H9 (cell line): Measurements from ENCODE around the gene TBC1D9. TPM values are rescaled to one million over a fixed set of nuclear protein-coding genes. Genes with fewer than 3 reads are reported as not detected.

Experiments used
- DNase-seq: peaks from one replicate; pipeline ENCODE4 v3.0.0-alpha.2; 2017
- H2AFZ ChIP-seq: one replicate; pipeline ENCODE4 v1.6.1; 2013; ENCODE audit warnings: mild to moderate bottlenecking, low read length, control low read depth, moderate library complexity
- H2AK5ac ChIP-seq: 2 replicates; pipeline ENCODE4 v1.6.1; 2013; ENCODE audit warnings: low read length, control low read depth, mixed read lengths; ENCODE audit not compliant: insufficient read length
- H2BK120ac ChIP-seq: one replicate; pipeline ENCODE4 v1.6.1; 2013; ENCODE audit warnings: low read depth, mild to moderate bottlenecking, low read length, control low read depth, inconsistent platforms; ENCODE audit not compliant: poor library complexity, severe bottlenecking
- H2BK12ac ChIP-seq: 2 replicates; pipeline ENCODE4 v1.6.1; 2013; ENCODE audit warnings: low read length, control low read depth, mixed read lengths, low read depth; ENCODE audit not compliant: insufficient read length
- H2BK15ac ChIP-seq: 2 replicates; pipeline ENCODE4 v1.6.1; 2013; ENCODE audit warnings: low read depth, low read length, control low read depth
- H2BK20ac ChIP-seq: one replicate; pipeline ENCODE4 v1.6.1; 2013; ENCODE audit warnings: low read depth, mild to moderate bottlenecking, low read length, control low read depth, inconsistent platforms; ENCODE audit not compliant: poor library complexity, severe bottlenecking
- H2BK5ac ChIP-seq: 2 replicates; pipeline ENCODE4 v1.6.1; 2013; ENCODE audit warnings: low read length, control low read depth, mixed read lengths; ENCODE audit not compliant: insufficient read length
- H3K14ac ChIP-seq: 2 replicates; pipeline ENCODE4 v1.6.1; 2013; ENCODE audit warnings: low read length, control low read depth; ENCODE audit not compliant: insufficient read depth
- H3K18ac ChIP-seq: 2 replicates; pipeline ENCODE4 v1.6.1; 2013; ENCODE audit warnings: low read depth, mild to moderate bottlenecking, mixed read lengths, low read length, control low read depth; ENCODE audit not compliant: insufficient read length
- H3K23ac ChIP-seq: 2 replicates; pipeline ENCODE4 v1.6.1; 2013; ENCODE audit warnings: low read length, control low read depth, mixed read lengths, low read depth; ENCODE audit not compliant: insufficient read length
- H3K23me2 ChIP-seq: 2 replicates; pipeline ENCODE4 v1.6.1; 2013; ENCODE audit warnings: low read depth, mild to moderate bottlenecking, mixed read lengths, low read length, control low read depth; ENCODE audit not compliant: insufficient read length, poor library complexity, severe bottlenecking
- H3K27ac ChIP-seq: 2 replicates; pipeline ENCODE4 v1.5.1; 2013; ENCODE audit warnings: low read length, control low read depth, mixed read lengths, low read depth; ENCODE audit not compliant: insufficient read length
- H3K27me3 ChIP-seq: 2 replicates; pipeline ENCODE4 v1.6.1; 2013; ENCODE audit warnings: low read length, control low read depth, inconsistent platforms; ENCODE audit not compliant: insufficient read depth
- H3K4ac ChIP-seq: 2 replicates; pipeline ENCODE4 v1.6.1; 2013; ENCODE audit warnings: low read depth, mild to moderate bottlenecking, control low read depth, inconsistent platforms, low read length, moderate library complexity
- H3K4me1 ChIP-seq: 2 replicates; pipeline ENCODE4 v1.6.1; 2013; ENCODE audit warnings: low read length, control low read depth, inconsistent platforms; ENCODE audit not compliant: insufficient read depth
- H3K4me2 ChIP-seq: 2 replicates; pipeline ENCODE4 v1.6.1; 2013; ENCODE audit warnings: low read length, control low read depth, mixed read lengths; ENCODE audit not compliant: insufficient read length, insufficient read depth
- H3K56ac ChIP-seq: 2 replicates; pipeline ENCODE4 v1.6.1; 2013; ENCODE audit warnings: low read depth, mild to moderate bottlenecking, mixed read lengths, low read length, control low read depth; ENCODE audit not compliant: insufficient read length
- H3K79me1 ChIP-seq: 2 replicates; pipeline ENCODE4 v1.6.1; 2013; ENCODE audit warnings: low read depth, mild to moderate bottlenecking, moderate library complexity, low read length, control low read depth, inconsistent platforms; ENCODE audit not compliant: insufficient read depth, poor library complexity, severe bottlenecking
- H3K79me2 ChIP-seq: 2 replicates; pipeline ENCODE4 v1.6.1; 2013; ENCODE audit warnings: low read length, control low read depth, inconsistent platforms; ENCODE audit not compliant: insufficient read depth
- H3K9ac ChIP-seq: 2 replicates; pipeline ENCODE4 v1.6.1; 2013; ENCODE audit warnings: low read length, control low read depth, mixed read lengths; ENCODE audit not compliant: insufficient read length; ENCODE audit errors: extremely low read depth
- H3K9me3 ChIP-seq: one replicate; pipeline ENCODE4 v1.6.1; 2013; ENCODE audit warnings: low read depth, low read length, inconsistent platforms; ENCODE audit not compliant: control insufficient read depth
- H3T11ph ChIP-seq: one replicate; pipeline ENCODE4 v1.6.1; 2013; ENCODE audit warnings: mild to moderate bottlenecking, low read length, control low read depth, inconsistent platforms
- H4K20me1 ChIP-seq: one replicate; pipeline ENCODE4 v1.6.1; 2013; ENCODE audit not compliant: control insufficient read depth, insufficient read length, insufficient read depth
- H4K5ac ChIP-seq: 2 replicates; pipeline ENCODE4 v1.6.1; 2013; ENCODE audit warnings: low read depth, mild to moderate bottlenecking, mixed read lengths, low read length, control low read depth; ENCODE audit not compliant: insufficient read length
- H4K8ac ChIP-seq: replicated peaks from 2 replicates; pipeline ENCODE4 v1.6.1; 2013; ENCODE audit warnings: low read length, control low read depth, mixed read lengths, low read depth; ENCODE audit not compliant: insufficient read length
- H4K91ac ChIP-seq: 2 replicates; pipeline ENCODE4 v1.6.1; 2013; ENCODE audit warnings: low read depth, mild to moderate bottlenecking, moderate library complexity, mixed read lengths, low read length, control low read depth; ENCODE audit not compliant: insufficient read length
- H3K27ac Mint-ChIP-seq, 3 experiments: 2 replicates in 2 of 3; 3 replicates in 1 of 3; pipeline ENCODE4 v1.8.0; 2020 to 2021; ENCODE audit warnings: mixed read lengths in 3 of 3, mild to moderate bottlenecking in 1 of 3, moderate library complexity in 1 of 3
- H3K27me3 Mint-ChIP-seq: 2 replicates; pipeline ENCODE4 v1.8.0; 2021; ENCODE audit warnings: low read depth, mild to moderate bottlenecking, moderate library complexity, mixed read lengths
- H3K36me3 Mint-ChIP-seq, 3 experiments: 2 replicates in 2 of 3; 3 replicates in 1 of 3; pipeline ENCODE4 v1.8.0; 2020 to 2021; ENCODE audit warnings: low read depth in 3 of 3, mixed read lengths in 3 of 3; ENCODE audit not compliant: insufficient read depth in 1 of 3
- H3K4me1 Mint-ChIP-seq, 2 experiments: 2 replicates each; pipeline ENCODE4 v1.8.0; 2020; ENCODE audit warnings: mixed read lengths in 2 of 2
- H3K4me3 Mint-ChIP-seq, 2 experiments: 2 replicates in 1 of 2; 3 replicates in 1 of 2; pipeline ENCODE4 v1.8.0; 2020 to 2021; ENCODE audit warnings: mild to moderate bottlenecking in 2 of 2, mixed read lengths in 2 of 2, moderate library complexity in 1 of 2
- H3K9me3 Mint-ChIP-seq, 2 experiments: 2 replicates in 1 of 2; 3 replicates in 1 of 2; pipeline ENCODE4 v1.8.0; 2020; ENCODE audit warnings: mild to moderate bottlenecking in 2 of 2, mixed read lengths in 2 of 2, moderate library complexity in 1 of 2
- CTCF ChIP-seq: fragments of 200-600 bp; sonication (generic); conservative IDR thresholded peaks from 3 replicates; pipeline ENCODE4 v1.8.0; 2021; ENCODE audit warnings: antibody characterized with exemption, mild to moderate bottlenecking
- WGBS: extraction: QIAGEN DNeasy Blood & Tissue Kit; methylation state at CpG from one replicate; pipeline ENCODE4 v1.1.7; 2013; ENCODE audit warnings: missing lambda C conversion rate, low lambda C conversion rate, mixed read lengths; ENCODE audit not compliant: insufficient read length; ENCODE audit errors: extremely low coverage; 5-methylcytosine and 5-hydroxymethylcytosine counted together
- total RNA-seq: library from RNA; stranded (reverse); gene quantifications from 2 replicates; pipeline ENCODE4 v1.2.1, GENCODE V29; 2021

TBC1D9 gene
- total RNA-seq, 1 experiment from 2014 or later, result 0.63 TPM

- WGBS, result no CpG with 5 or more reads among the region's 8 CpGs
- H3K56ac ChIP-seq, result no peak overlapping the region
- no peak overlapping the region for H3K27ac ChIP-seq
- H3K27me3 Mint-ChIP-seq, result peaks cover 86% of the 10 kb centered on the region
- H3K4me1 ChIP-seq, result no peaks in the 10 kb centered on the region; the same call in 1 of the 2 replicates
- no peaks in the 10 kb centered on the region; a peak in 1 of 5 replicates for H3K9me3 Mint-ChIP-seq
- H2AK5ac ChIP-seq, result no peak overlapping the region
- no peak for TF ChIP-seq CTCF
- H2BK15ac ChIP-seq, result no peak overlapping the region
- peaks cover 31% of the 10 kb centered on the region for H3K27me3 ChIP-seq
- no peaks in the 10 kb centered on the region for H3K9me3 ChIP-seq
- no peaks in the 10 kb centered on the region; a peak in 1 of 7 replicates for H3K36me3 Mint-ChIP-seq
- H3K4me1 Mint-ChIP-seq, result peaks cover 16% of the 10 kb centered on the region in 2 experiments
- DNase-seq, result no peak
- no peak overlapping the region for H2BK120ac ChIP-seq
- H3K14ac ChIP-seq, result no peak overlapping the region
- H4K5ac ChIP-seq, result no peak overlapping the region
- no peak overlapping the region for H4K91ac ChIP-seq
- H3T11ph ChIP-seq, result no peak overlapping the region
- H3K18ac ChIP-seq, result no peak overlapping the region
- no peak overlapping the region for H3K9ac ChIP-seq
- no peak overlapping the region for H4K8ac ChIP-seq
- no peak overlapping the region for H2BK12ac ChIP-seq
- H3K79me1 ChIP-seq, result no peaks in the 10 kb centered on the region
- peak overlapping the region; percentile 56 to 85 for H3K4me3 Mint-ChIP-seq
- no peaks in the 10 kb centered on the region for H4K20me1 ChIP-seq
- no peak overlapping the region for H2BK5ac ChIP-seq
- no peak overlapping the region for H2AFZ ChIP-seq
- H3K23me2 ChIP-seq, result peaks cover 4% of the 10 kb centered on the region
- peak overlapping the region; percentile 34 for H3K4me2 ChIP-seq
- no peak overlapping the region for H3K27ac Mint-ChIP-seq
- H3K79me2 ChIP-seq, result no peaks in the 10 kb centered on the region
- no peak overlapping the region for H3K23ac ChIP-seq
- H3K4ac ChIP-seq, result no peak overlapping the region
- H2BK20ac ChIP-seq, result no peak overlapping the region
These were observed 1.0 kb downstream of the TBC1D9 start for GRCh38 chr4:140754918-140755773.
